DND-41 (cell line): ENCODE measurements around the gene RASGRF2.
A peak's percentile ranks its signal among the peaks of the same experiment; 100 is the strongest.

Experiments used
- ATAC-seq: fragments of 200-7000 bp; cut with Tn5 transposase; 3 replicates; pipeline ENCODE4 v1.9.1; 2021; ENCODE audit warnings: low read depth; ENCODE audit not compliant: insufficient read depth
- DNase-seq: peaks from one replicate; pipeline ENCODE4 v3.0.0-alpha.2; 2020
- H2AFZ ChIP-seq: 2 replicates; pipeline ENCODE4 v1.6.0; 2012; ENCODE audit warnings: low read depth, low read length
- H3K27ac ChIP-seq: 2 replicates; pipeline ENCODE4 v1.5.1; 2012; ENCODE audit warnings: low read length, inconsistent platforms
- H3K27me3 ChIP-seq: fragments of 200-600 bp; sonication (generic); 2 replicates; pipeline ENCODE4 v1.6.0; 2012; ENCODE audit warnings: low read length, mild to moderate bottlenecking, inconsistent platforms; ENCODE audit not compliant: insufficient read depth, poor library complexity
- H3K36me3 ChIP-seq: 2 replicates; pipeline ENCODE4 v1.5.1; 2012; ENCODE audit warnings: low read length, inconsistent platforms; ENCODE audit not compliant: insufficient read depth
- H3K4me1 ChIP-seq: 2 replicates; pipeline ENCODE4 v1.5.1; 2012; ENCODE audit warnings: mild to moderate bottlenecking, low read length; ENCODE audit not compliant: insufficient read depth
- H3K4me2 ChIP-seq: 2 replicates; pipeline ENCODE4 v1.6.0; 2012; ENCODE audit warnings: mild to moderate bottlenecking, moderate library complexity, low read length, inconsistent platforms; ENCODE audit not compliant: insufficient read depth
- H3K4me3 ChIP-seq, 2 experiments: fragments of 200-600 bp in 1 of 2; shearing (Covaris generic) in 1 of 2; 2 replicates each; pipeline ENCODE4 v1.5.1; 2012 to 2016; ENCODE audit warnings: inconsistent platforms in 2 of 2, low read length in 2 of 2, mild to moderate bottlenecking in 2 of 2, low read depth in 1 of 2, moderate library complexity in 1 of 2
- H3K79me2 ChIP-seq: 2 replicates; pipeline ENCODE4 v1.6.0; 2012; ENCODE audit warnings: low read length, inconsistent platforms; ENCODE audit not compliant: insufficient read depth
- H3K9ac ChIP-seq: 2 replicates; pipeline ENCODE4 v1.6.0; 2012; ENCODE audit warnings: low read depth, mild to moderate bottlenecking, inconsistent platforms, low read length, moderate library complexity
- H3K9me3 ChIP-seq: 2 replicates; pipeline ENCODE4 v1.5.1; 2012; ENCODE audit warnings: low read length, moderate library complexity, mild to moderate bottlenecking, inconsistent platforms; ENCODE audit not compliant: insufficient read depth, severe bottlenecking
- H4K20me1 ChIP-seq: 2 replicates; pipeline ENCODE4 v1.6.0; 2012; ENCODE audit warnings: low read length; ENCODE audit not compliant: insufficient read depth
- EZH2 ChIP-seq: IDR thresholded peaks from 3 replicates; pipeline ENCODE4 v1.6.1; 2012; ENCODE audit warnings: borderline replicate concordance, low read depth, mild to moderate bottlenecking, moderate library complexity, low read length, inconsistent platforms; ENCODE audit not compliant: severe bottlenecking
- TF ChIP-seq, protein P1 (sequence below): IDR thresholded peaks from 2 replicates; pipeline ENCODE4 v1.5.1; 2012; ENCODE audit warnings: borderline replicate concordance, low read length, moderate library complexity, mild to moderate bottlenecking; ENCODE audit not compliant: poor library complexity, severe bottlenecking; ENCODE audit errors: extremely low read depth

The RASGRF2 gene

DNA sequence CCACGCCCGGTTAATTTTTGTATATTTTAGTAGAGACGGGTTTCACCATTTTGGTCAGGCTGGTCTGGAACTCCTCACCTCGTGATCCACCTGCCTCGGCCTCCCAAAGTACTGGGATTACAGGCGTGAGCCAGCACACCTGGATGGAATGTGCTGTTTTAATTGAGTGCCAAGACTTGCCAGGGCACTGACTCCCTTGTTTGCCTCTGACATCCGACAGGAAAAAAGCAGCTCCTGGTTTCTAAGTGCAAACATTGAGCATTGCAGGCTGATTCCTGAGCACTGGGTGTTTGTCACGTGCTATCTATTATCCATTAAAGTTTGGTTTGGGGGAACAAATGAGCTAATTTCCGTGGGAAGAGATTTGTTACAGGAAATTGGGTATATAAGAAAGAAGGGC lies 202.3 kb downstream of the RASGRF2 start:
- Histone ChIP-seq H3K9me3 (no peaks in the 10 kb centered on the region), H3K9ac (no peak overlapping the region), H3K27ac (no peak overlapping the region), H2AFZ (no peak overlapping the region), H3K4me1 (no peaks in the 10 kb centered on the region), H3K36me3 (no peaks in the 10 kb centered on the region), H3K79me2 (no peaks in the 10 kb centered on the region), H3K27me3 (no peaks in the 10 kb centered on the region), H3K4me3 (no peak overlapping the region), H3K4me2 (no peak overlapping the region), H4K20me1 (no peaks in the 10 kb centered on the region)
- ATAC-seq: no peak
- TF ChIP-seq EZH2: no peak
- TF ChIP-seq, protein P1, sequence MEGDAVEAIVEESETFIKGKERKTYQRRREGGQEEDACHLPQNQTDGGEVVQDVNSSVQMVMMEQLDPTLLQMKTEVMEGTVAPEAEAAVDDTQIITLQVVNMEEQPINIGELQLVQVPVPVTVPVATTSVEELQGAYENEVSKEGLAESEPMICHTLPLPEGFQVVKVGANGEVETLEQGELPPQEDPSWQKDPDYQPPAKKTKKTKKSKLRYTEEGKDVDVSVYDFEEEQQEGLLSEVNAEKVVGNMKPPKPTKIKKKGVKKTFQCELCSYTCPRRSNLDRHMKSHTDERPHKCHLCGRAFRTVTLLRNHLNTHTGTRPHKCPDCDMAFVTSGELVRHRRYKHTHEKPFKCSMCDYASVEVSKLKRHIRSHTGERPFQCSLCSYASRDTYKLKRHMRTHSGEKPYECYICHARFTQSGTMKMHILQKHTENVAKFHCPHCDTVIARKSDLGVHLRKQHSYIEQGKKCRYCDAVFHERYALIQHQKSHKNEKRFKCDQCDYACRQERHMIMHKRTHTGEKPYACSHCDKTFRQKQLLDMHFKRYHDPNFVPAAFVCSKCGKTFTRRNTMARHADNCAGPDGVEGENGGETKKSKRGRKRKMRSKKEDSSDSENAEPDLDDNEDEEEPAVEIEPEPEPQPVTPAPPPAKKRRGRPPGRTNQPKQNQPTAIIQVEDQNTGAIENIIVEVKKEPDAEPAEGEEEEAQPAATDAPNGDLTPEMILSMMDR: no peak
- DNase-seq: no peak

DNA sequence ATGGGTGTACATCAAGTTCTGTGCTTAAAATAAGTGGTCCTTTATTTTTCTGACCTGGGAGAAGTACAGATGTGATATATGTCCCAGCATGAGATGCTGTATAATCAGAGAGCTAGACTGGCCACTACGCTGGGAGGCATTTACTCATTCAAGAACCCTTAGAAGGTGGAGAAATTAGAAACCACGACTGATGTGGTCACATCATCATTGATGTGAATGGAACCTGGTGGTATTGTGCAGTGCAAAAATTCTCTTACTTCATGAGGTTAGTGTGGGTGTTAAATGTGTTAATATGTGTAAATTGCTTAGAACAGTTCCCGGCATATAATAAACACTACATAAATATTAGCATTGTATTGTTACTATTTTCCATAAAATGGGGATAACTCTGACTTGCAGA lies 203.5 kb downstream of the RASGRF2 start:
- no peaks in the 10 kb centered on the region for H3K9me3 ChIP-seq
- TF ChIP-seq, protein P1: no peak
- TF ChIP-seq EZH2: no peak
- H3K27ac ChIP-seq: no peak overlapping the region
- no peaks in the 10 kb centered on the region for H3K4me1 ChIP-seq
- H3K79me2 ChIP-seq: no peaks in the 10 kb centered on the region
- no peaks in the 10 kb centered on the region for H3K36me3 ChIP-seq
- no peak overlapping the region for H2AFZ ChIP-seq
- no peak; the same call in 2 of the 3 replicates for ATAC-seq
- H3K4me2 ChIP-seq: no peak overlapping the region
- DNase-seq: no peak
- no peak overlapping the region for H3K4me3 ChIP-seq
- H3K27me3 ChIP-seq: no peaks in the 10 kb centered on the region
- no peaks in the 10 kb centered on the region for H4K20me1 ChIP-seq
- no peak overlapping the region for H3K9ac ChIP-seq

DNA sequence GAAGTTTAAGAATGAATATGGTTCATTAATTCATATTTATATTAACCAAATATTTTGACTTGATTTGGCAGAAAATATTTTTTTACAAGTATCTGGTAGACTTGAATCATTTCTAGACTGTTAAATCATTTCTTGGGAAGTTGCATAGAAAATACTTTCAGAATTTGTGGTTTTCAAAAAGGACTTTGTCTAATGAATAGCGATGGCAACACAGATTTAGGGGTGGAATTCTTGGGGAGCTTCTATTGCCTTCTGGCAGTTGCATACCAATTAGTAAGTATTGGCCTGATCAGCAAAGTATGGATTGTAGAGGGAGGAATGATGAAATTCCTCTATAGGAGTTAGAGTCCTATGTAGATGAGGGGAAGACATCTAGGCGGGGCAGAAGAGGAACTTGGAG lies 204.3 kb downstream of the RASGRF2 start:
- H2AFZ ChIP-seq: no peak overlapping the region
- no peaks in the 10 kb centered on the region for H3K79me2 ChIP-seq
- H3K36me3 ChIP-seq: no peaks in the 10 kb centered on the region
- H3K9me3 ChIP-seq: no peaks in the 10 kb centered on the region
- H3K4me2 ChIP-seq: no peak overlapping the region
- H3K27ac ChIP-seq: no peak overlapping the region
- DNase-seq (no peak), ATAC-seq (no peak)
- H4K20me1 ChIP-seq: no peaks in the 10 kb centered on the region
- TF ChIP-seq, protein P1: no peak
- TF ChIP-seq EZH2: no peak
- H3K4me1 ChIP-seq: no peaks in the 10 kb centered on the region
- H3K4me3 ChIP-seq: no peak overlapping the region
- no peak overlapping the region for H3K9ac ChIP-seq
- H3K27me3 ChIP-seq: no peaks in the 10 kb centered on the region

DNA sequence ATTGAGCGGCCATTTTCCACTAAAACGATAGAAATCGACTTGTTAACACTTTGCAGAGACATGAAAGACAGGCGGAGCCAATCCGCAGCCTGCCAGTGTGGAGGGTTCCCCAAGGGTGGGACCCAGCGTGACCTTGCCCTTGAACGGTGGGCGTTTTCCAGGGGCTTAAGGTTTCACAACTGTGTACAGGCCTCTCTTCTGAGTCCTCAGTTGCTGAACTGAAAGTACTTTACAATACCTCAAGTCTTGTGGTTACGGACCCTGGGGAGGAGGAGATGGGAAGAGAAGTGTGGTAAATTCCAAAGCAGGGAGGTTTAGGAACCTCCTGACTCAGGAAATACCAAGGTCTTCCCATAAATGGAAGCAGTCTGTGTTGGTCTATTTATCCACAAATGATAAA lies 204.8 kb downstream of the RASGRF2 start:
- H3K9ac ChIP-seq: no peak overlapping the region
- no peaks in the 10 kb centered on the region for H3K27me3 ChIP-seq
- no peaks in the 10 kb centered on the region for H3K79me2 ChIP-seq
- H3K9me3 ChIP-seq: no peaks in the 10 kb centered on the region
- no peak overlapping the region for H3K4me2 ChIP-seq
- H3K27ac ChIP-seq: no peak overlapping the region
- H3K4me3 ChIP-seq: no peak overlapping the region
- no peaks in the 10 kb centered on the region for H4K20me1 ChIP-seq
- ATAC-seq (no peak; the same call in 2 of the 3 replicates), DNase-seq (no peak)
- H3K4me1 ChIP-seq: no peaks in the 10 kb centered on the region
- peak overlapping the region; percentile 37; the same call in 1 of the 2 replicates for H2AFZ ChIP-seq
- H3K36me3 ChIP-seq: no peaks in the 10 kb centered on the region
- TF ChIP-seq, protein P1: no peak
- TF ChIP-seq EZH2: no peak
